HepG2 (cell line): ENCODE measurements around the gene CMTM4. TPM values are rescaled to one million over a fixed set of nuclear protein-coding genes. Genes with fewer than 3 reads are reported as not detected.

Experiments
- DPF2 ChIP-seq: sonication (generic); formaldehyde crosslinking; IDR thresholded peaks from 2 replicates; pipeline ENCODE4 v1.4.0; 2020; ENCODE audit warnings: mild to moderate bottlenecking, low read depth, missing genetic modification reagents, borderline replicate concordance
- FIP1L1 ChIP-seq: fragments of 200-400 bp; formaldehyde crosslinking; IDR thresholded peaks from 2 replicates; pipeline ENCODE4 v1.6.1; 2018; ENCODE audit warnings: low read depth, mild to moderate bottlenecking, low read length, moderate library complexity, borderline replicate concordance; ENCODE audit not compliant: insufficient read depth
- KAT7 ChIP-seq: IDR thresholded peaks from 2 replicates; pipeline ENCODE4 v1.6.1; 2018; ENCODE audit warnings: borderline replicate concordance, missing compliant biosample characterization
- KLF15 ChIP-seq: sonication (generic); formaldehyde crosslinking; IDR thresholded peaks from 2 replicates; pipeline ENCODE4 v1.8.1; 2023; ENCODE audit warnings: borderline replicate concordance, mild to moderate bottlenecking, inconsistent platforms, missing genetic modification reagents, mixed read lengths
- KLF9 ChIP-seq: IDR thresholded peaks from 2 replicates; pipeline ENCODE4 v1.6.1; 2016; ENCODE audit warnings: low read depth
- NFKB2 ChIP-seq: sonication (generic); formaldehyde crosslinking; IDR thresholded peaks from 2 replicates; pipeline ENCODE4 v1.4.0; 2020; ENCODE audit warnings: missing genetic modification reagents, borderline replicate concordance
- PHF5A ChIP-seq: IDR thresholded peaks from one replicate; pipeline ENCODE4 v1.6.1; 2018; ENCODE audit warnings: low read depth, missing genetic modification reagents; ENCODE audit not compliant: unreplicated experiment
- POLR2AphosphoS2 ChIP-seq: IDR thresholded peaks from 2 replicates; pipeline ENCODE4 v1.6.1; 2011; ENCODE audit warnings: low read depth, low read length, improper control_type of control experiment
- POLR2AphosphoS5 ChIP-seq: IDR thresholded peaks from 2 replicates; pipeline ENCODE4 v1.6.1; 2012; ENCODE audit warnings: low read depth, low read length
- RXRB ChIP-seq: IDR thresholded peaks from 2 replicates; pipeline ENCODE4 v1.6.1; 2016; ENCODE audit warnings: borderline replicate concordance, missing genetic modification reagents, missing compliant biosample characterization
- SP4 ChIP-seq: sonication (generic); formaldehyde crosslinking; IDR thresholded peaks from 2 replicates; pipeline ENCODE4 v1.8.1; 2023; ENCODE audit warnings: mild to moderate bottlenecking, missing genetic modification reagents
- SRY ChIP-seq: sonication (generic); formaldehyde crosslinking; IDR thresholded peaks from 2 replicates; pipeline ENCODE4 v1.8.0; 2022; ENCODE audit warnings: mild to moderate bottlenecking, missing genetic modification reagents
- ZBTB21 ChIP-seq: sonication (generic); formaldehyde crosslinking; IDR thresholded peaks from 2 replicates; pipeline ENCODE4 v1.4.0; 2020; ENCODE audit warnings: missing genetic modification reagents
- ZNF10 ChIP-seq: sonication (generic); formaldehyde crosslinking; IDR thresholded peaks from 2 replicates; pipeline ENCODE4 v1.4.0; 2020; ENCODE audit warnings: mild to moderate bottlenecking, low read depth, missing genetic modification reagents, borderline replicate concordance
- ZNF232 ChIP-seq: sonication (generic); formaldehyde crosslinking; IDR thresholded peaks from 2 replicates; pipeline ENCODE4 v1.4.0; 2020; ENCODE audit warnings: missing genetic modification reagents, borderline replicate concordance
- ZNF274 ChIP-seq: sonication (generic); formaldehyde crosslinking; IDR thresholded peaks from 2 replicates; pipeline ENCODE4 v1.5.1; 2020; ENCODE audit warnings: mild to moderate bottlenecking, missing genetic modification reagents
- ZNF646 ChIP-seq: sonication (generic); formaldehyde crosslinking; IDR thresholded peaks from 2 replicates; pipeline ENCODE4 v1.9.0; 2021; ENCODE audit warnings: mild to moderate bottlenecking, missing genetic modification reagents
- ZSCAN21 ChIP-seq: sonication (generic); formaldehyde crosslinking; IDR thresholded peaks from 2 replicates; pipeline ENCODE4 v1.8.0; 2022; ENCODE audit warnings: mild to moderate bottlenecking, missing genetic modification reagents, moderate library complexity, borderline replicate concordance
- polyA plus RNA-seq, 8 experiments: library from polyadenylated mRNA; depleted of rRNA in 3 of 8; stranded (reverse) in 7 of 8; unstranded in 1 of 8; fragments of >200 nt; fragmentation: Illumina TruSeq in 4 of 8; extraction: Trizol in 4 of 8; gene quantifications; 2 replicates each; pipeline versions ENCODE4 v1.2.1 to v1.2.3, GENCODE V29; 2011 to 2016; ENCODE audit warnings: low read depth in 4 of 8, missing spikeins in 1 of 8, mixed read lengths in 1 of 8; ENCODE audit not compliant: insufficient read depth in 1 of 8
- total RNA-seq, 5 experiments: library from RNA; depleted of rRNA; stranded (reverse); fragments of >200 nt; fragmentation: Illumina TruSeq; extraction: Trizol; gene quantifications; 2 replicates each; pipeline ENCODE4 v1.2.3, GENCODE V29; 2016; ENCODE audit warnings: low read depth in 1 of 5
- TF ChIP-seq, protein P1 (sequence below): sonication (generic); formaldehyde crosslinking; conservative IDR thresholded peaks from 2 replicates; pipeline ENCODE4 v1.4.0; 2020; ENCODE audit warnings: missing genetic modification reagents
- TF ChIP-seq, protein P2 (sequence below): IDR thresholded peaks from 2 replicates; pipeline ENCODE4 v1.6.1; 2018; ENCODE audit warnings: missing genetic modification reagents

CMTM4 gene
- total and polyA plus RNA-seq, 2 of the 13 experiments (the other 11 are each of a cell fraction or from before 2014, with no cell fraction given), result 32.0 to 36.3 TPM

GRCh38 chr16:66604376-66605176 lies 92.0 kb downstream of the CMTM4 start, which contains the start of gene CMTM3 (continued):
- TF ChIP-seq ZNF646 (no peak), RXRB (CRISPR knock-in tag) (no peak), POLR2AphosphoS2 (no peak), KLF9 (CRISPR knock-in tag) (no peak), ZSCAN21 (CRISPR knock-in tag) (no peak; the same call in 1 of the 2 replicates), SP4 (CRISPR knock-in tag) (peak; percentile 12), ZNF10 (CRISPR knock-in tag) (no peak), KAT7 (CRISPR knock-in tag) (peak; percentile 45; the same call in 1 of the 2 replicates), NFKB2 (CRISPR knock-in tag) (0 out of 2 replicates have a peak, but pooled peaks have one; percentile 43), ZBTB21 (no peak), PHF5A (CRISPR knock-in tag) (no peak), FIP1L1 (no peak), ZNF274 (no peak), POLR2AphosphoS5 (no peak), SRY (CRISPR knock-in tag) (no peak), DPF2 (CRISPR knock-in tag) (0 out of 2 replicates have a peak, but pooled peaks have one; percentile 10), ZNF232 (CRISPR knock-in tag) (0 out of 2 replicates have a peak, but pooled peaks have one; percentile 23), KLF15 (no peak)
- TF ChIP-seq, protein P1, sequence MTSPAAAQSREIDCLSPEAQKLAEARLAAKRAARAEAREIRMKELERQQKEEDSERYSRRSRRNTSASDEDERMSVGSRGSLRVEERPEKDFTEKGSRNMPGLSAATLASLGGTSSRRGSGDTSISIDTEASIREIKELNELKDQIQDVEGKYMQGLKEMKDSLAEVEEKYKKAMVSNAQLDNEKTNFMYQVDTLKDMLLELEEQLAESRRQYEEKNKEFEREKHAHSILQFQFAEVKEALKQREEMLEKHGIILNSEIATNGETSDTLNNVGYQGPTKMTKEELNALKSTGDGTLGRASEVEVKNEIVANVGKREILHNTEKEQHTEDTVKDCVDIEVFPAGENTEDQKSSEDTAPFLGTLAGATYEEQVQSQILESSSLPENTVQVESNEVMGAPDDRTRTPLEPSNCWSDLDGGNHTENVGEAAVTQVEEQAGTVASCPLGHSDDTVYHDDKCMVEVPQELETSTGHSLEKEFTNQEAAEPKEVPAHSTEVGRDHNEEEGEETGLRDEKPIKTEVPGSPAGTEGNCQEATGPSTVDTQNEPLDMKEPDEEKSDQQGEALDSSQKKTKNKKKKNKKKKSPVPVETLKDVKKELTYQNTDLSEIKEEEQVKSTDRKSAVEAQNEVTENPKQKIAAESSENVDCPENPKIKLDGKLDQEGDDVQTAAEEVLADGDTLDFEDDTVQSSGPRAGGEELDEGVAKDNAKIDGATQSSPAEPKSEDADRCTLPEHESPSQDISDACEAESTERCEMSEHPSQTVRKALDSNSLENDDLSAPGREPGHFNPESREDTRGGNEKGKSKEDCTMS (CRISPR knock-in tag), result no peak
- TF ChIP-seq, protein P2, sequence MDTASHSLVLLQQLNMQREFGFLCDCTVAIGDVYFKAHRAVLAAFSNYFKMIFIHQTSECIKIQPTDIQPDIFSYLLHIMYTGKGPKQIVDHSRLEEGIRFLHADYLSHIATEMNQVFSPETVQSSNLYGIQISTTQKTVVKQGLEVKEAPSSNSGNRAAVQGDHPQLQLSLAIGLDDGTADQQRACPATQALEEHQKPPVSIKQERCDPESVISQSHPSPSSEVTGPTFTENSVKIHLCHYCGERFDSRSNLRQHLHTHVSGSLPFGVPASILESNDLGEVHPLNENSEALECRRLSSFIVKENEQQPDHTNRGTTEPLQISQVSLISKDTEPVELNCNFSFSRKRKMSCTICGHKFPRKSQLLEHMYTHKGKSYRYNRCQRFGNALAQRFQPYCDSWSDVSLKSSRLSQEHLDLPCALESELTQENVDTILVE (CRISPR knock-in tag), result no peak
